Gastroesophageal sphincter (tissue), 4 donors: ENCODE measurements around the gene MTFR1L. TPM values are rescaled to one million over a fixed set of nuclear protein-coding genes. Genes with fewer than 3 reads are reported as not detected.

ENCODE experiments used
- ATAC-seq: fragments of 150-250 bp; one replicate; pipeline ENCODE4 v1.9.1; 2016; ENCODE audit warnings: mild to moderate bottlenecking, moderate library complexity
- H3K27ac ChIP-seq, 4 donors: fragments of 200-600 bp; sonication (generic) in 3 of 4; 1 replicate in 3 of 4; 2 replicates in 1 of 4; pipeline ENCODE4 v1.5.1; 2016 to 2019
- H3K27me3 ChIP-seq: fragments of 200-600 bp; sonication (generic); one replicate; pipeline ENCODE4 v1.5.1; 2019
- H3K36me3 ChIP-seq, 2 donors: fragments of 200-600 bp; sonication (generic); one replicate each; pipeline ENCODE4 v1.5.1; 2019; ENCODE audit warnings: control low read depth in 1 of 2
- H3K4me1 ChIP-seq, 3 donors: fragments of 200-600 bp; sonication (generic); 1 replicate in 2 of 3; 2 replicates in 1 of 3; pipeline ENCODE4 v1.5.1; 2016 to 2019; ENCODE audit warnings: control low read depth in 2 of 3
- H3K4me3 ChIP-seq, 2 donors: fragments of 200-600 bp; sonication (generic); one replicate each; pipeline ENCODE4 v1.5.1; 2019; ENCODE audit warnings: mild to moderate bottlenecking in 1 of 2, moderate library complexity in 1 of 2
- H3K9me3 ChIP-seq, 3 donors: fragments of 200-600 bp; sonication (generic); one replicate each; pipeline ENCODE4 v1.5.1; 2017 to 2019; ENCODE audit warnings: control low read depth in 2 of 3
- CTCF ChIP-seq, 4 experiments: fragments of 200-600 bp in 2 of 4; fragments of 450-650 bp in 2 of 4; sonication (generic) in 1 of 4; IDR thresholded peaks; one replicate each; pipeline ENCODE4 v1.5.1; 2017 to 2019; ENCODE audit warnings: antibody characterized with exemption in 4 of 4, mild to moderate bottlenecking in 2 of 4, moderate library complexity in 2 of 4
- EP300 ChIP-seq: sonication (generic); formaldehyde crosslinking; IDR thresholded peaks from one replicate; pipeline ENCODE4 v1.6.1; 2017; ENCODE audit warnings: antibody characterized with exemption, mild to moderate bottlenecking
- POLR2A ChIP-seq, 2 donors: fragments of 450-650 bp; IDR thresholded peaks; one replicate each; pipeline ENCODE4 v1.6.1; 2017; ENCODE audit warnings: antibody characterized with exemption in 2 of 2, mild to moderate bottlenecking in 2 of 2, moderate library complexity in 1 of 2
- POLR2AphosphoS5 ChIP-seq: sonication (generic); formaldehyde crosslinking; IDR thresholded peaks from one replicate; pipeline ENCODE4 v1.6.1; 2017; ENCODE audit warnings: antibody characterized with exemption
- WGBS, 2 donors: methylation state at CpG; one replicate each; pipeline ENCODE4 v1.1.5; 2018; ENCODE audit warnings: low coverage in 1 of 2; 5-methylcytosine and 5-hydroxymethylcytosine counted together
- total RNA-seq, 4 donors: library from RNA; depleted of rRNA; stranded (reverse); fragments of >200 nt; gene quantifications; one replicate each; pipeline ENCODE4 v1.1.0, GENCODE V29; 2016

Gene MTFR1L
- total RNA-seq, 4 donors from 2014 or later, result 83.2 to 128 (median 101) TPM

GRCh38 chr1:25805863-25806225 lies 13.9 kb upstream of the MTFR1L start:
- peaks cover 0 to 59% of the 10 kb centered on the region in 2 donors for H3K36me3 ChIP-seq
- no peak overlapping the region for H3K4me3 ChIP-seq
- TF ChIP-seq POLR2AphosphoS5 (peak; percentile 55), POLR2A (IDR thresholded peaks at IDR 0.05) (no peak)
- no peaks in the 10 kb centered on the region for H3K27me3 ChIP-seq
- WGBS, 2 donors, result 33 to 36% methylated on average over 1 to 2 of the region's 3 CpGs
- peak overlapping the region in 3 of 4 donors; percentile 46 to 65 (median 65) for H3K27ac ChIP-seq
- peak; percentile 54 for ATAC-seq
- H3K9me3 ChIP-seq, result no peaks in the 10 kb centered on the region
- H3K4me1 ChIP-seq, result peaks cover 0 to 89% (median 33%) of the 10 kb centered on the region in 3 donors

- Histone ChIP-seq H3K9me3 (no peaks in the 10 kb centered on the region), H3K4me1 (peaks cover 0 to 88% (median 31%) of the 10 kb centered on the region in 3 donors), H3K36me3 (peaks cover 0 to 65% of the 10 kb centered on the region in 2 donors), H3K27me3 (no peaks in the 10 kb centered on the region), H3K4me3 (no peak overlapping the region), H3K27ac (peak overlapping the region in 3 of 4 donors; percentile 46 to 65 (median 65))
- 47% methylated on average over 4 of the region's 4 CpGs; no CpG with 5 or more reads in 1 of the 2 donors for WGBS, 2 donors
- TF ChIP-seq EP300 (no peak), POLR2AphosphoS5 (no peak), POLR2A (IDR thresholded peaks at IDR 0.05) (no peak), CTCF (IDR thresholded peaks at IDR 0.05) (no peak)
- ATAC-seq, result peak; percentile 20
Measured at GRCh38 chr1:25806418-25806817, 13.3 kb upstream of the MTFR1L start.

GRCh38 chr1:25807480-25808390 lies 12.0 kb upstream of the MTFR1L start:
- Histone ChIP-seq H3K4me1 (peaks cover 0 to 74% (median 27%) of the 10 kb centered on the region in 3 donors), H3K4me3 (no peak overlapping the region), H3K27me3 (no peaks in the 10 kb centered on the region), H3K27ac (peak overlapping the region in 2 of 4 donors; percentile 32 to 53), H3K9me3 (no peaks in the 10 kb centered on the region), H3K36me3 (peaks cover 0 to 76% of the 10 kb centered on the region in 2 donors)
- no CpG with 5 or more reads among the region's 20 CpGs for WGBS, 2 donors
- TF ChIP-seq POLR2AphosphoS5, result no peak
- no peak for TF ChIP-seq CTCF (IDR thresholded peaks at IDR 0.05)
- TF ChIP-seq POLR2A (IDR thresholded peaks at IDR 0.05), result no peak
- TF ChIP-seq EP300, result no peak
- ATAC-seq, result no peak

- ATAC-seq, result no peak
- WGBS, 2 donors, result 90% methylated on average over 10 of the region's 34 CpGs; no CpG with 5 or more reads in 1 of the 2 donors
- no peaks in the 10 kb centered on the region for H3K27me3 ChIP-seq
- no peak overlapping the region for H3K4me3 ChIP-seq
- H3K4me1 ChIP-seq, result peaks cover 0 to 65% (median 22%) of the 10 kb centered on the region in 3 donors
- H3K9me3 ChIP-seq, result no peaks in the 10 kb centered on the region
- peaks cover 0 to 85% of the 10 kb centered on the region in 2 donors for H3K36me3 ChIP-seq
- no peak overlapping the region for H3K27ac ChIP-seq
- TF ChIP-seq CTCF (IDR thresholded peaks at IDR 0.05), result no peak
- no peak for TF ChIP-seq POLR2A (IDR thresholded peaks at IDR 0.05)
- TF ChIP-seq POLR2AphosphoS5, result no peak
- no peak for TF ChIP-seq EP300
Measured at GRCh38 chr1:25808481-25809244, 11.1 kb upstream of the MTFR1L start.

- Histone ChIP-seq H3K4me3 (no peak overlapping the region), H3K27ac (no peak overlapping the region), H3K36me3 (peaks cover 0 to 93% of the 10 kb centered on the region in 2 donors), H3K27me3 (no peaks in the 10 kb centered on the region), H3K9me3 (no peaks in the 10 kb centered on the region), H3K4me1 (peaks cover 0 to 58% (median 22%) of the 10 kb centered on the region in 3 donors)
- 54% methylated on average over 8 of the region's 18 CpGs; no CpG with 5 or more reads in 1 of the 2 donors for WGBS, 2 donors
- TF ChIP-seq CTCF (IDR thresholded peaks at IDR 0.05), result no peak
- TF ChIP-seq POLR2AphosphoS5, result no peak
- no peak for TF ChIP-seq POLR2A (IDR thresholded peaks at IDR 0.05)
- TF ChIP-seq EP300, result no peak
- ATAC-seq, result no peak
Measured at GRCh38 chr1:25809283-25809926, 10.3 kb upstream of the MTFR1L start.
